Measurements from ENCODE around the gene ANKMY2.

DNA sequence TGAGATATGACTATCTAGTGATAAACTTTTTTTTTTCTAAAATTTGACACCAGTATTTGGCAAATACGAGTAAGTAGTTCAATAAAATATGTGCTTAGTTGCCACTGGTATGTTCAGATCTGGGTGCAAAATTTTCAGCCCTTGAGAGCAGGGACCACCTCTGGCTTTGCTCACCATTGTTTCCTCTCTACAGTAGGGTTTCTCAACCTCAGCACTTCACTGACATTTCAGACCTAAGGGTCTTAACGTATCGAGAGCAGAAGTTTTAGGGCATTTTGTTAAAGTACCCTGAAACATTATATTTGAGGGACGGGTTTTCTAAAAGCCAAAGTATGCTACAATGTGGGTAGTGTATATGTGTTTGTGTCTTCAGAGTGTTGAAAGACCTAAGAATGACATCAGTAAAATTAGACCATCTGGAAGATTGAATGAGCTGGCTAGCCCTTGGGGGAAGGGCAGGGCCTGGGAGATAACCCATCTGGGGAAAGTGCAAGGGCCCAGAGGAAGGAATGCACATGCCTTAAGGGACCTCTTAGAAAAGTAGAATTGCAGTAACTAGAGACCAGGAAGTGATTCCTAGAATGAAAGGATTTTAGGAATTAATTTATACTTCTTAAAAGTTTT, 12.2 kb upstream of the ANKMY2 start:
- no peak for TF ChIP-seq CTCF (IDR thresholded peaks at IDR 0.05)
- TF ChIP-seq POLR2AphosphoS5 (IDR thresholded peaks at IDR 0.05; ENCODE audit: insufficient read depth in 1 of 2, low read depth in 1 of 2), result no peak

Data from vagina (tissue), 2 donors.